ENCODE data around the gene PRM2. TPM values are rescaled to one million over a fixed set of nuclear protein-coding genes. Genes with fewer than 3 reads are reported as not detected.

PRM2 gene
- polyA plus RNA-seq, 2 of the 4 experiments (the other 2 are of a cell fraction), result not detected

DNA sequence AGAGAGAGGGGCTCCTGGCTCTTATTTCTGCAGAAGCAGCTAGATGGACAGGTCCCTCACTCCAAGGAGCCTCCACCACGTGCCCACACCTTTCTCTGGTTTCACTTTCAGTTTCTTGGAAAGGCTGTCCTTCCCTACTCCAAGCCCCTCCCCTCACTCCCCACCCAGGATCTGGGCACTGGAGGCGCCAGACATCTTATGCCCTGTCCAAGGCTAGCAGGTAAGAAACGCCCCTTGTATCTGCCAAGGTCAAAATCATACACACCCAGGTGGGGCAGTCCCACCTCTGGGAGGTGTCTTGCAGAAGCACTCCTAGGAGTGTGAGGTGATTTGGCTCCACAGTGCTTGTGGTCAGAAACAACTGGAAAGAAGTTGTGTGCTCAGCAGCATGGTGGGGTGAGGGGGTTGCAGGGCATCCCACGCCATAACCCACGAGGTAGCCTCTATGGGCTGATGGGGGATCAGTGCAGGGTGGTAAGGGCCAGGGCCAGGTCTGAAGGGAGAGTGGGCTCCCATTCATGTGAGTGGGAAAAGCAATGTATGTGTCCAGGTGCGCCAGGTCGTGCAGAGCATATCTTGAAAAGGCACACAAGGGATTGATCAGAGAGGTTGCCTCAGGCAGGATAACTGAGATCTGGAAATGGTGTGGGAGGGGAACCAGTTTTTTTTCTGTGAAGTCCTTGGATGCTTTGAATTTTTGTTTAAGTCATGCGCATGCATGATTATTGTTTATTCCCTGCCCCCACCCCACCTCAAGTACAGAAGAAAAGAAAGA is 36.6 kb upstream of the PRM2 start:
- H3K4me1 ChIP-seq, result peaks cover 22% of the 10 kb centered on the region
- peak overlapping the region; percentile 69 for H3K4me2 ChIP-seq
- DNase-seq (ENCODE audit: low read depth in 1 of 2, low spot score in 1 of 2) (peak; percentile 31 to 45), FAIRE-seq (no peak), ATAC-seq (peak in 1 of 2 experiments; percentile 67; a peak in 3 of 6 replicates)
- POLR2A ChIA-PET, result interaction anchor here (2.4 kb wide), 1 partner anchor 57 kb away, joined by 8 read pairs; the partner anchor contains the start of gene SOCS1
- CTCF ChIA-PET, result no interaction called here
- 67% methylated on average over 8 of the region's 8 CpGs for WGBS (ENCODE audit: missing lambda C conversion rate)
- TF ChIP-seq, protein P1, sequence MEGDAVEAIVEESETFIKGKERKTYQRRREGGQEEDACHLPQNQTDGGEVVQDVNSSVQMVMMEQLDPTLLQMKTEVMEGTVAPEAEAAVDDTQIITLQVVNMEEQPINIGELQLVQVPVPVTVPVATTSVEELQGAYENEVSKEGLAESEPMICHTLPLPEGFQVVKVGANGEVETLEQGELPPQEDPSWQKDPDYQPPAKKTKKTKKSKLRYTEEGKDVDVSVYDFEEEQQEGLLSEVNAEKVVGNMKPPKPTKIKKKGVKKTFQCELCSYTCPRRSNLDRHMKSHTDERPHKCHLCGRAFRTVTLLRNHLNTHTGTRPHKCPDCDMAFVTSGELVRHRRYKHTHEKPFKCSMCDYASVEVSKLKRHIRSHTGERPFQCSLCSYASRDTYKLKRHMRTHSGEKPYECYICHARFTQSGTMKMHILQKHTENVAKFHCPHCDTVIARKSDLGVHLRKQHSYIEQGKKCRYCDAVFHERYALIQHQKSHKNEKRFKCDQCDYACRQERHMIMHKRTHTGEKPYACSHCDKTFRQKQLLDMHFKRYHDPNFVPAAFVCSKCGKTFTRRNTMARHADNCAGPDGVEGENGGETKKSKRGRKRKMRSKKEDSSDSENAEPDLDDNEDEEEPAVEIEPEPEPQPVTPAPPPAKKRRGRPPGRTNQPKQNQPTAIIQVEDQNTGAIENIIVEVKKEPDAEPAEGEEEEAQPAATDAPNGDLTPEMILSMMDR (IDR thresholded peaks at IDR 0.05), result no peak
- TF ChIP-seq, protein P2, sequence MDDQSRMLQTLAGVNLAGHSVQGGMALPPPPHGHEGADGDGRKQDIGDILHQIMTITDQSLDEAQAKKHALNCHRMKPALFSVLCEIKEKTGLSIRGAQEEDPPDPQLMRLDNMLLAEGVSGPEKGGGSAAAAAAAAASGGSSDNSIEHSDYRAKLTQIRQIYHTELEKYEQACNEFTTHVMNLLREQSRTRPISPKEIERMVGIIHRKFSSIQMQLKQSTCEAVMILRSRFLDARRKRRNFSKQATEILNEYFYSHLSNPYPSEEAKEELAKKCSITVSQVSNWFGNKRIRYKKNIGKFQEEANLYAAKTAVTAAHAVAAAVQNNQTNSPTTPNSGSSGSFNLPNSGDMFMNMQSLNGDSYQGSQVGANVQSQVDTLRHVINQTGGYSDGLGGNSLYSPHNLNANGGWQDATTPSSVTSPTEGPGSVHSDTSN (IDR thresholded peaks at IDR 0.05), result no peak
- TF ChIP-seq RCOR1 (IDR thresholded peaks at IDR 0.05; ENCODE audit: low read depth, low read length) (no peak), JUN (IDR thresholded peaks at IDR 0.05) (no peak), FOXS1 (CRISPR knock-in tag; IDR thresholded peaks at IDR 0.05) (no peak), EP300 (IDR thresholded peaks at IDR 0.05) (no peak)
- TF ChIP-seq, protein P3, sequence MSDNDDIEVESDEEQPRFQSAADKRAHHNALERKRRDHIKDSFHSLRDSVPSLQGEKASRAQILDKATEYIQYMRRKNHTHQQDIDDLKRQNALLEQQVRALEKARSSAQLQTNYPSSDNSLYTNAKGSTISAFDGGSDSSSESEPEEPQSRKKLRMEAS (IDR thresholded peaks at IDR 0.05), result peak; percentile 64
- no peaks in the 10 kb centered on the region for H3K9me3 ChIP-seq
- peak overlapping the region; percentile 52 to 78 for H3K27ac ChIP-seq
- H3K4me3 ChIP-seq, result no peak overlapping the region

DNA sequence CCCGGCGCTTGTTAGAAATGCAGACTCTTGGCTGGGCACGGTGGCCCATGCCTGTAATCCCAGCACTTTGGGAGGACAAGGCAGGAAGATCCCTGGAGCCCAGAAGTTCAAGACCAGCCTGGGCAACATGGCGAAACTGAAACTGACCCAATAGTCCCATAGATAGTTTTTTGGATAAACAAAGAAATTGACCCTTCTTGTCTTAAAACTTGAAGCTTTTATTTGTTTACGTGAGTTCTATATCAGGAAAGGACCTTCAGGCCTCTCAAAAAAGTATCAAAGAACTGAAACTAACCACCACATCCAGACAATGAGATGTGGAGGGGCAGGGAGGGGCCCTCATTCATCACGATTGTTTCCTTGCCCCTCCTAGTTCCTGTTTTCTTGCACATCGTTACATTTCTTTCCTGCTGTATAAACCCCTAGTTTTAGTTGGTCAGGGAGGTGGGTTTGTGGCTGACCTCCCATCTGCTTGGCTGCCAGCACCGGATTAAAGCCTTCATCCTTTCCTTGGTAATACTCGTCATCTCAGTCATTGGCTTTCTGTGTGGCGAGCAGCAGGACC is 34.8 kb upstream of the PRM2 start:
- CTCF ChIA-PET, result interaction anchor here (0.6 to 1.0 kb wide), 3 partner anchors 17 to 348 kb away, joined by 3 read pairs; no protein-coding TSS in a partner anchor
- H3K4me1 ChIP-seq, result peaks cover 22% of the 10 kb centered on the region
- no peak overlapping the region for H3K4me3 ChIP-seq
- POLR2A ChIA-PET, result no interaction called here
- DNase-seq (ENCODE audit: low read depth in 1 of 2, low spot score in 1 of 2), result no peak
- FAIRE-seq, result no peak
- ATAC-seq, result no peak
- H3K9me3 ChIP-seq, result no peaks in the 10 kb centered on the region
- 0 out of 6 replicates have a peak overlapping the region, but pooled peaks of 1 of the 2 experiments have one; percentile 28 for H3K27ac ChIP-seq
- TF ChIP-seq, protein P4, sequence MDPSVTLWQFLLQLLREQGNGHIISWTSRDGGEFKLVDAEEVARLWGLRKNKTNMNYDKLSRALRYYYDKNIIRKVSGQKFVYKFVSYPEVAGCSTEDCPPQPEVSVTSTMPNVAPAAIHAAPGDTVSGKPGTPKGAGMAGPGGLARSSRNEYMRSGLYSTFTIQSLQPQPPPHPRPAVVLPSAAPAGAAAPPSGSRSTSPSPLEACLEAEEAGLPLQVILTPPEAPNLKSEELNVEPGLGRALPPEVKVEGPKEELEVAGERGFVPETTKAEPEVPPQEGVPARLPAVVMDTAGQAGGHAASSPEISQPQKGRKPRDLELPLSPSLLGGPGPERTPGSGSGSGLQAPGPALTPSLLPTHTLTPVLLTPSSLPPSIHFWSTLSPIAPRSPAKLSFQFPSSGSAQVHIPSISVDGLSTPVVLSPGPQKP (IDR thresholded peaks at IDR 0.05; ENCODE audit: low read depth, low read length), result no peak
- TF ChIP-seq SMC3 (IDR thresholded peaks at IDR 0.05) (no peak), RARB (CRISPR knock-in tag; IDR thresholded peaks at IDR 0.05) (no peak), POLR2AphosphoS2 (conservative IDR thresholded peaks at IDR 0.05; ENCODE audit: low read length) (no peak), CHD2 (IDR thresholded peaks at IDR 0.05; ENCODE audit: low read length, partially characterized antibody) (no peak), RNF2 (IDR thresholded peaks at IDR 0.05; ENCODE audit: borderline replicate concordance, low read depth) (no peak), NR3C1 (IDR thresholded peaks at IDR 0.05) (no peak), RCOR1 (IDR thresholded peaks at IDR 0.05; ENCODE audit: low read depth, low read length) (no peak), POLR2A (IDR thresholded peaks at IDR 0.05; ENCODE audit: low read length) (no peak), EHMT2 (IDR thresholded peaks at IDR 0.05; ENCODE audit: low read depth) (no peak), ESRRA (IDR thresholded peaks at IDR 0.05; ENCODE audit: borderline replicate concordance, low read length) (no peak), KDM5A (IDR thresholded peaks at IDR 0.05) (no peak), ZNF302 (CRISPR knock-in tag; IDR thresholded peaks at IDR 0.05) (no peak), MYC (IDR thresholded peaks at IDR 0.05; ENCODE audit: borderline replicate concordance, low read length) (no peak), HDAC2 (IDR thresholded peaks at IDR 0.05) (no peak)
- TF ChIP-seq, protein P3 (IDR thresholded peaks at IDR 0.05), result no peak
- TF ChIP-seq, protein P5, sequence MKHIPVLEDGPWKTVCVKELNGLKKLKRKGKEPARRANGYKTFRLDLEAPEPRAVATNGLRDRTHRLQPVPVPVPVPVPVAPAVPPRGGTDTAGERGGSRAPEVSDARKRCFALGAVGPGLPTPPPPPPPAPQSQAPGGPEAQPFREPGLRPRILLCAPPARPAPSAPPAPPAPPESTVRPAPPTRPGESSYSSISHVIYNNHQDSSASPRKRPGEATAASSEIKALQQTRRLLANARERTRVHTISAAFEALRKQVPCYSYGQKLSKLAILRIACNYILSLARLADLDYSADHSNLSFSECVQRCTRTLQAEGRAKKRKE (CRISPR knock-in tag; IDR thresholded peaks at IDR 0.05; ENCODE audit: low read depth), result no peak
- TF ChIP-seq, protein P1 (IDR thresholded peaks at IDR 0.05), result no peak
- H3K4me2 ChIP-seq, result no peak overlapping the region
- 87% methylated on average over 10 of the region's 10 CpGs for WGBS (ENCODE audit: missing lambda C conversion rate)

Data from A549 (cell line).